Dermis blood vessel endothelial cell (primary cell): ENCODE data around the gene AHSA1. TPM values are rescaled to one million over a fixed set of nuclear protein-coding genes. Genes with fewer than 3 reads are reported as not detected.
"Not testable (repeated sequence)": the region's sequence is repeated elsewhere in the genome, so short reads cannot be mapped to it uniquely, and the experiment has no call there.

Source experiments
- DNase-seq: peaks from one replicate; pipeline ENCODE4 v3.0.0; 2010
- total RNA-seq: library from RNA; depleted of rRNA; stranded (reverse); fragments of >200 nt; gene quantifications from 2 replicates; pipeline ENCODE4 v1.2.3, GENCODE V29; 2014

The AHSA1 gene
- total RNA-seq = 106 and 187 TPM in 2 replicates

GRCh38 chr14:77457522-77458248, at the start of gene AHSA1, which contains the start of gene VIPAS39:
Gene AHSA1, plus strand, starts transcription at chr14:77458093. Its CDS starts 97 bp downstream, at chr14:77458190.
Gene VIPAS39, minus strand, starts transcription at chr14:77457601. Its CDS starts 3,499 bp downstream, at chr14:77454102.
- peak; percentile 100 for DNase-seq

GRCh38 chr14:77409131-77409533, 48.8 kb upstream of the AHSA1 start:
- peak; percentile 30 for DNase-seq

- DNase-seq = not testable (repeated sequence)
Measured at GRCh38 chr14:77415403-77416030, 42.4 kb upstream of the AHSA1 start.

- not testable (repeated sequence) for DNase-seq
Measured at GRCh38 chr14:77416098-77416497, 41.8 kb upstream of the AHSA1 start.

- no peak for DNase-seq
Measured at GRCh38 chr14:77416836-77417235, 41.1 kb upstream of the AHSA1 start.

GRCh38 chr14:77421201-77421600, 36.7 kb upstream of the AHSA1 start:
- DNase-seq = no peak

GRCh38 chr14:77423423-77423822, 34.5 kb upstream of the AHSA1 start, which contains the start of gene NOXRED1:
Gene NOXRED1, minus strand, starts transcription at chr14:77423523. Its CDS starts 634 bp downstream, at chr14:77422889.
- no peak for DNase-seq

GRCh38 chr14:77424862-77425261, 33.0 kb upstream of the AHSA1 start:
- no peak for DNase-seq

- no peak for DNase-seq
Measured at GRCh38 chr14:77426396-77426795, 31.5 kb upstream of the AHSA1 start.

GRCh38 chr14:77436042-77436441, 21.9 kb upstream of the AHSA1 start:
- DNase-seq = no peak

GRCh38 chr14:77438596-77438995, 19.3 kb upstream of the AHSA1 start:
- DNase-seq = no peak

- no peak for DNase-seq
Measured at GRCh38 chr14:77439861-77440260, 18.0 kb upstream of the AHSA1 start.

- DNase-seq = no peak
Measured at GRCh38 chr14:77442196-77442595, 15.7 kb upstream of the AHSA1 start.

GRCh38 chr14:77455966-77456640, 1.8 kb upstream of the AHSA1 start:
- DNase-seq = no peak

GRCh38 chr14:77457115-77457521, 775 bp upstream of the AHSA1 start:
- peak; percentile 58 for DNase-seq

GRCh38 chr14:77458249-77458950, 507 bp downstream of the AHSA1 start:
- DNase-seq = peak; percentile 54

GRCh38 chr14:77459072-77459723, 1.3 kb downstream of the AHSA1 start:
- DNase-seq = peak; percentile 90

- DNase-seq = no peak
Measured at GRCh38 chr14:77467801-77468200, 9.9 kb downstream of the AHSA1 start.

GRCh38 chr14:77469067-77469505, 11.2 kb downstream of the AHSA1 start:
- no peak for DNase-seq

- no peak for DNase-seq
Measured at GRCh38 chr14:77469539-77469938, 11.6 kb downstream of the AHSA1 start.

- no peak for DNase-seq
Measured at GRCh38 chr14:77470224-77470870, 12.5 kb downstream of the AHSA1 start.

GRCh38 chr14:77473921-77474320, 16.0 kb downstream of the AHSA1 start:
- no peak for DNase-seq
